Testis (tissue), 3 donors: ENCODE measurements around the gene TTLL11. TPM values are rescaled to one million over a fixed set of nuclear protein-coding genes. Genes with fewer than 3 reads are reported as not detected.
"Not testable (repeated sequence)": the region's sequence is repeated elsewhere in the genome, so short reads cannot be mapped to it uniquely, and the experiment has no call there.

Experiments used
- DNase-seq: peaks from one replicate; pipeline ENCODE4 v3.0.0-alpha.2; 2019
- H3K27ac ChIP-seq, 2 donors: fragments of 200-600 bp; sonication (generic); one replicate each; pipeline ENCODE4 v1.5.1; 2019
- H3K27me3 ChIP-seq: fragments of 200-600 bp; sonication (generic); one replicate; pipeline ENCODE4 v1.5.1; 2019
- H3K36me3 ChIP-seq: fragments of 200-600 bp; sonication (generic); one replicate; pipeline ENCODE4 v1.5.1; 2017; ENCODE audit warnings: low read depth; ENCODE audit errors: missing control alignments
- H3K4me1 ChIP-seq: fragments of 200-600 bp; sonication (generic); one replicate; pipeline ENCODE4 v1.5.1; 2019
- H3K4me3 ChIP-seq, 2 donors: fragments of 200-600 bp; sonication (generic); one replicate each; pipeline ENCODE4 v1.5.1; 2017 to 2019
- H3K9me3 ChIP-seq: fragments of 200-600 bp; sonication (generic); one replicate; pipeline ENCODE4 v1.5.1; 2017
- CTCF ChIP-seq, 3 experiments: fragments of 450-650 bp in 2 of 3; fragments of 200-600 bp in 1 of 3; sonication (generic) in 1 of 3; IDR thresholded peaks; one replicate each; pipeline ENCODE4 v1.5.1; 2016 to 2019; ENCODE audit warnings: antibody characterized with exemption in 3 of 3, mild to moderate bottlenecking in 2 of 3, moderate library complexity in 1 of 3
- POLR2A ChIP-seq: fragments of 450-650 bp; IDR thresholded peaks from one replicate; pipeline ENCODE4 v1.6.1; 2017; ENCODE audit warnings: antibody characterized with exemption, mild to moderate bottlenecking, moderate library complexity
- WGBS, 2 donors: methylation state at CpG; one replicate each; pipeline ENCODE4 v1.1.5; 2018; 5-methylcytosine and 5-hydroxymethylcytosine counted together
- intact Hi-C: fragments of 100-400 bp; cut with DNase I; formaldehyde crosslinking; loops from one replicate; pipeline ENCODE4 v1.15.1; 2023; ENCODE audit warnings: low total_unique reads
- polyA plus RNA-seq: library from polyadenylated mRNA; stranded (reverse); fragments of 350-450 nt; fragmentation: Illumina TruSeq; extraction: RNeasy Lipid Tissue Mini Kit (QIAGEN cat#74804); gene quantifications from one replicate; pipeline ENCODE4 v1.2.3, GENCODE V29; 2014; ENCODE audit warnings: low read depth, low replicate concordance; ENCODE audit not compliant: insufficient read depth
- total RNA-seq, 2 donors: library from RNA; depleted of rRNA; stranded (reverse); fragments of >200 nt; gene quantifications; one replicate each; pipeline ENCODE4 v1.2.3, GENCODE V29; 2016

The TTLL11 gene
- total and polyA plus RNA-seq, 3 donors from 2014 or later, result 17.8 to 36.5 (median 19.8) TPM

GRCh38 chr9:122075135-122076030 is 17.7 kb downstream of the TTLL11 start:
- intact Hi-C loops, result no loop called here
- H3K27ac ChIP-seq, result no peak overlapping the region
- no peaks in the 10 kb centered on the region for H3K9me3 ChIP-seq
- H3K4me3 ChIP-seq, result no peak overlapping the region
- DNase-seq, result no peak
- 86 to 88% methylated on average over 5 of the region's 5 CpGs for WGBS, 2 donors
- no peak for TF ChIP-seq POLR2A
- no peak for TF ChIP-seq CTCF (IDR thresholded peaks at IDR 0.05)
- no peaks in the 10 kb centered on the region for H3K36me3 ChIP-seq
- H3K4me1 ChIP-seq, result no peaks in the 10 kb centered on the region
- H3K27me3 ChIP-seq, result no peaks in the 10 kb centered on the region

- WGBS, 2 donors, result 98 to 100% methylated on average over 3 of the region's 3 CpGs
- Histone ChIP-seq H3K4me3 (no peak overlapping the region), H3K9me3 (no peaks in the 10 kb centered on the region), H3K36me3 (no peaks in the 10 kb centered on the region), H3K4me1 (no peaks in the 10 kb centered on the region), H3K27me3 (no peaks in the 10 kb centered on the region), H3K27ac (no peak overlapping the region)
- no peak for TF ChIP-seq POLR2A
- TF ChIP-seq CTCF (IDR thresholded peaks at IDR 0.05), result no peak
- DNase-seq, result no peak
- intact Hi-C loops, result no loop called here
Measured at GRCh38 chr9:122071715-122072114, 21.4 kb downstream of the TTLL11 start.

GRCh38 chr9:122070728-122071515 is 22.2 kb downstream of the TTLL11 start:
- H3K36me3 ChIP-seq, result no peaks in the 10 kb centered on the region
- WGBS, 2 donors, result 91 to 92% methylated on average over 14 to 15 of the region's 15 CpGs
- intact Hi-C loops, result no loop called here
- no peak for DNase-seq
- TF ChIP-seq CTCF (IDR thresholded peaks at IDR 0.05) (no peak), POLR2A (no peak)
- no peaks in the 10 kb centered on the region for H3K4me1 ChIP-seq
- no peak overlapping the region for H3K27ac ChIP-seq
- no peaks in the 10 kb centered on the region for H3K27me3 ChIP-seq
- no peaks in the 10 kb centered on the region for H3K9me3 ChIP-seq
- no peak overlapping the region for H3K4me3 ChIP-seq

- WGBS, 2 donors, result 81 to 88% methylated on average over 1 of the region's 1 CpG
- H3K9me3 ChIP-seq, H3K4me3 ChIP-seq, DNase-seq, H3K36me3 ChIP-seq, H3K27ac ChIP-seq, H3K27me3 ChIP-seq, H3K4me1 ChIP-seq, intact Hi-C loops: not testable (repeated sequence)
Measured at GRCh38 chr9:122066680-122067079, 26.4 kb downstream of the TTLL11 start.

GRCh38 chr9:122065923-122066629 is 27.0 kb downstream of the TTLL11 start:
- intact Hi-C loops, result no loop called here
- TF ChIP-seq CTCF (IDR thresholded peaks at IDR 0.05) (no peak), POLR2A (no peak)
- no peak overlapping the region for H3K27ac ChIP-seq
- H3K4me3 ChIP-seq, result no peak overlapping the region
- 52 to 61% methylated on average over 2 of the region's 2 CpGs for WGBS, 2 donors
- no peaks in the 10 kb centered on the region for H3K27me3 ChIP-seq
- H3K9me3 ChIP-seq, result no peaks in the 10 kb centered on the region
- H3K36me3 ChIP-seq, result no peaks in the 10 kb centered on the region
- H3K4me1 ChIP-seq, result no peaks in the 10 kb centered on the region
- no peak for DNase-seq
